Measurements from ENCODE around the gene FER. TPM values are rescaled to one million over a fixed set of nuclear protein-coding genes. Genes with fewer than 3 reads are reported as not detected.
A peak's percentile ranks its signal among the peaks of the same experiment; 100 is the strongest.

The FER gene
- total RNA-seq, 1 donor, result 36.6 TPM

- no peak overlapping the region for H2AFZ ChIP-seq (ENCODE audit: low read length)
- no peak overlapping the region for H3K4me3 ChIP-seq (ENCODE audit: insufficient read depth, low read length)
- DNase-seq (ENCODE audit: insufficient read length, low spot score, missing footprints), result no peak
- TF ChIP-seq, protein P1, sequence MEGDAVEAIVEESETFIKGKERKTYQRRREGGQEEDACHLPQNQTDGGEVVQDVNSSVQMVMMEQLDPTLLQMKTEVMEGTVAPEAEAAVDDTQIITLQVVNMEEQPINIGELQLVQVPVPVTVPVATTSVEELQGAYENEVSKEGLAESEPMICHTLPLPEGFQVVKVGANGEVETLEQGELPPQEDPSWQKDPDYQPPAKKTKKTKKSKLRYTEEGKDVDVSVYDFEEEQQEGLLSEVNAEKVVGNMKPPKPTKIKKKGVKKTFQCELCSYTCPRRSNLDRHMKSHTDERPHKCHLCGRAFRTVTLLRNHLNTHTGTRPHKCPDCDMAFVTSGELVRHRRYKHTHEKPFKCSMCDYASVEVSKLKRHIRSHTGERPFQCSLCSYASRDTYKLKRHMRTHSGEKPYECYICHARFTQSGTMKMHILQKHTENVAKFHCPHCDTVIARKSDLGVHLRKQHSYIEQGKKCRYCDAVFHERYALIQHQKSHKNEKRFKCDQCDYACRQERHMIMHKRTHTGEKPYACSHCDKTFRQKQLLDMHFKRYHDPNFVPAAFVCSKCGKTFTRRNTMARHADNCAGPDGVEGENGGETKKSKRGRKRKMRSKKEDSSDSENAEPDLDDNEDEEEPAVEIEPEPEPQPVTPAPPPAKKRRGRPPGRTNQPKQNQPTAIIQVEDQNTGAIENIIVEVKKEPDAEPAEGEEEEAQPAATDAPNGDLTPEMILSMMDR (IDR thresholded peaks at IDR 0.05; ENCODE audit: extremely low read depth, low read depth, low read length), result no peak
- no peaks in the 10 kb centered on the region for H4K20me1 ChIP-seq (ENCODE audit: insufficient read depth, low read length)
- H3K4me2 ChIP-seq (ENCODE audit: insufficient read depth, low read length), result no peak overlapping the region
- no peaks in the 10 kb centered on the region for H3K36me3 ChIP-seq (ENCODE audit: insufficient read depth, low read length)
- H3K27ac ChIP-seq (ENCODE audit: low read depth, low read length), result no peak overlapping the region
- H3K27me3 ChIP-seq (ENCODE audit: insufficient read depth, low read length), result no peaks in the 10 kb centered on the region
- H3K4me1 ChIP-seq (ENCODE audit: insufficient read depth, low read length), result no peaks in the 10 kb centered on the region
- no peaks in the 10 kb centered on the region for H3K79me2 ChIP-seq (ENCODE audit: insufficient read depth, low read length)
- no peaks in the 10 kb centered on the region for H3K9me3 ChIP-seq (ENCODE audit: low read depth, low read length)
Observed at GRCh38 chr5:109003928-109004327, 256.2 kb downstream of the FER start.

GRCh38 chr5:109005297-109006009 is 257.8 kb downstream of the FER start:
- Histone ChIP-seq H4K20me1 (ENCODE audit: insufficient read depth, low read length) (no peaks in the 10 kb centered on the region), H3K79me2 (ENCODE audit: insufficient read depth, low read length) (no peaks in the 10 kb centered on the region), H3K27ac (ENCODE audit: low read depth, low read length) (no peak overlapping the region), H3K36me3 (ENCODE audit: insufficient read depth, low read length) (no peaks in the 10 kb centered on the region), H3K4me3 (ENCODE audit: insufficient read depth, low read length) (no peak overlapping the region), H3K4me1 (ENCODE audit: insufficient read depth, low read length) (no peaks in the 10 kb centered on the region), H3K27me3 (ENCODE audit: insufficient read depth, low read length) (no peaks in the 10 kb centered on the region), H2AFZ (ENCODE audit: low read length) (no peak overlapping the region), H3K4me2 (ENCODE audit: insufficient read depth, low read length) (no peak overlapping the region), H3K9me3 (ENCODE audit: low read depth, low read length) (no peaks in the 10 kb centered on the region)
- TF ChIP-seq, protein P1 (IDR thresholded peaks at IDR 0.05; ENCODE audit: extremely low read depth, low read depth, low read length), result no peak
- DNase-seq (ENCODE audit: insufficient read length, low spot score, missing footprints), result no peak

- no peak overlapping the region for H3K27ac ChIP-seq (ENCODE audit: low read depth, low read length)
- no peak overlapping the region for H3K4me3 ChIP-seq (ENCODE audit: insufficient read depth, low read length)
- H3K9me3 ChIP-seq (ENCODE audit: low read depth, low read length), result no peaks in the 10 kb centered on the region
Observed at GRCh38 chr5:109006129-109006528, 258.4 kb downstream of the FER start.

DNA sequence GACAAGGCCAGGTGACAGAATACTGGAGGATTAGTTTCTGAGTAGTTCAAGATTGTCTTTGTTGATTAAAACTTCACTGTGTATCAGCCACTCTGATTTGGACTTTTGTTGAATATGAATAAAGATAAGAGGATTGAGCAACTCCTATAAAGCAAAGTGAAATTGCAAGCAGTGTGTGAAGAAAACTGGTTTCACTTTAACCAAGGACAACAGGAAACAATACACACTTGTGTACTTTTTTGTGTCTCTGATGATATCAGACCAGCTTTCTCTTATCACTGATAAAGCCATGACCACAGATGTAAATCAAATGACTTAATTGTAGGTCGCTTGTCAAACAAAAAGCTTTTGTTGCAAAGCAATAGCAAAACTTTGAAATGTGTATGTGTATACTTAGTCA is 268.6 kb downstream of the FER start:
- TF ChIP-seq, protein P1 (IDR thresholded peaks at IDR 0.05; ENCODE audit: extremely low read depth, low read depth, low read length), result no peak

More at GRCh38 chr5:109006129-109006528, 258.4 kb downstream of the FER start:
- Histone ChIP-seq H2AFZ (ENCODE audit: low read length) (no peak overlapping the region), H3K27me3 (ENCODE audit: insufficient read depth, low read length) (no peaks in the 10 kb centered on the region), H3K4me2 (ENCODE audit: insufficient read depth, low read length) (no peak overlapping the region), H3K79me2 (ENCODE audit: insufficient read depth, low read length) (no peaks in the 10 kb centered on the region), H3K36me3 (ENCODE audit: insufficient read depth, low read length) (no peaks in the 10 kb centered on the region), H4K20me1 (ENCODE audit: insufficient read depth, low read length) (no peaks in the 10 kb centered on the region), H3K4me1 (ENCODE audit: insufficient read depth, low read length) (no peaks in the 10 kb centered on the region)
- DNase-seq (ENCODE audit: insufficient read length, low spot score, missing footprints), result no peak
- TF ChIP-seq, protein P1 (IDR thresholded peaks at IDR 0.05; ENCODE audit: extremely low read depth, low read depth, low read length), result no peak

More for the DNA sequence above, 268.6 kb downstream of the FER start:
- Histone ChIP-seq H3K4me1 (ENCODE audit: insufficient read depth, low read length) (no peaks in the 10 kb centered on the region), H3K79me2 (ENCODE audit: insufficient read depth, low read length) (no peaks in the 10 kb centered on the region), H3K4me3 (ENCODE audit: insufficient read depth, low read length) (no peak overlapping the region), H3K27me3 (ENCODE audit: insufficient read depth, low read length) (no peaks in the 10 kb centered on the region), H3K4me2 (ENCODE audit: insufficient read depth, low read length) (peak overlapping the region; percentile 29), H3K27ac (ENCODE audit: low read depth, low read length) (no peak overlapping the region), H3K36me3 (ENCODE audit: insufficient read depth, low read length) (no peaks in the 10 kb centered on the region), H2AFZ (ENCODE audit: low read length) (no peak overlapping the region), H3K9me3 (ENCODE audit: low read depth, low read length) (no peaks in the 10 kb centered on the region), H4K20me1 (ENCODE audit: insufficient read depth, low read length) (no peaks in the 10 kb centered on the region)
- no peak for DNase-seq (ENCODE audit: insufficient read length, low spot score, missing footprints)
